Kidney epithelial cell (primary cell): Measurements from ENCODE around the gene KLHL10. TPM values are rescaled to one million over a fixed set of nuclear protein-coding genes. Genes with fewer than 3 reads are reported as not detected.

ENCODE experiments used
- DNase-seq: peaks from one replicate; pipeline ENCODE4 v3.0.0-alpha.2; 2010; ENCODE audit warnings: low read depth
- H3K27me3 ChIP-seq: 2 replicates; pipeline ENCODE4 v1.6.0; 2011; ENCODE audit warnings: low read length; ENCODE audit not compliant: control insufficient read depth, insufficient read depth
- H3K36me3 ChIP-seq: 2 replicates; pipeline ENCODE4 v1.5.1; 2011; ENCODE audit warnings: low read length; ENCODE audit not compliant: control insufficient read depth, insufficient read depth
- H3K4me3 ChIP-seq: 2 replicates; pipeline ENCODE4 v1.5.1; 2011; ENCODE audit warnings: low read depth, mild to moderate bottlenecking, control low read depth, low read length
- total RNA-seq: library from RNA; depleted of rRNA; stranded (reverse); fragments of >200 nt; gene quantifications from 2 replicates; pipeline ENCODE4 v1.2.3, GENCODE V29; 2015
- TF ChIP-seq, protein P1 (sequence below): IDR thresholded peaks from 2 replicates; pipeline ENCODE4 v1.5.1; 2011; ENCODE audit warnings: mild to moderate bottlenecking, moderate library complexity, low read length, control low read depth, inconsistent platforms; ENCODE audit not compliant: insufficient read depth, poor library complexity, severe bottlenecking

KLHL10 gene
- total RNA-seq, 1 donor from 2014 or later, result not detected

DNA sequence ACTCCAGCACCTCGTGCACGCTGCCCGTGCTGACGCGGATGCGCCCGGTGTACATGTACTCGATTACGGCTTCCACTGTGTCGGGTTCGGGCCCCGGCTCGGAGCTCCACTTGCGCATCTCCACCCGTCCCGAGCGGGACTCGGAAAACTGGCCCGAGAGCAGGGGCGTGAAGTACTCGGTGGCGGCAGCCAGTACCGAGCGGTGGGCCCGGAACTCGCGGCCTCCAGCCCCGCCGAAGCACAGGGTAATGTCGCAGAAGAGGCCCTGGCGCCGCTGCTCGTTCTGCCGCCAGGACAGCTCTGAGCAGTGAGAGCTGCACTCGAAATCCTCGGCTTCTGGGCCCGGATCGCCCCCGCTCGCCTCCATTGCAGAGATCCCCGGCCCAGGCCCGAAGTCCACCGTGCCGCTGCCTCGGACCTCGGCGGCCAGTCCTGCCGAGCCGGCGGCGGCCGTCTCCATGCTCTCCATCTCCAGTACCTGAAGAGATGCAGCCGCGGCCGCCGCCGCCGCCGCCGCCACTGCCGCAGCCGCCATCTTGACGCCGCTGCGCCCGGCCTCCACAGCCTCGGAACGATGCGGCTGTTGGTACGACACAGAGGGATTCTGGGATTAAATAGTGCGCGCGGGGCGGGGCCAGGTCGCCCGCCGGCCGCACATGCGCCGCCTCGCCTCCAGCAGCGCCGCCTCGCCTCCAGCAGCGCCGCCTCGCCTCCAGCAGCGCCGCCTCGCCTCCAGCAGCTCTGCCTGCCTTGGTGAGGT, 27.4 kb downstream of the KLHL10 start, which contains the start of gene KLHL11:
KLHL11 (minus strand) TSS at position 588 of the 760 bp plus-strand sequence; CDS start at position 535, 53 bp downstream.
- H3K36me3 ChIP-seq, result no peaks in the 10 kb centered on the region
- TF ChIP-seq, protein P1, sequence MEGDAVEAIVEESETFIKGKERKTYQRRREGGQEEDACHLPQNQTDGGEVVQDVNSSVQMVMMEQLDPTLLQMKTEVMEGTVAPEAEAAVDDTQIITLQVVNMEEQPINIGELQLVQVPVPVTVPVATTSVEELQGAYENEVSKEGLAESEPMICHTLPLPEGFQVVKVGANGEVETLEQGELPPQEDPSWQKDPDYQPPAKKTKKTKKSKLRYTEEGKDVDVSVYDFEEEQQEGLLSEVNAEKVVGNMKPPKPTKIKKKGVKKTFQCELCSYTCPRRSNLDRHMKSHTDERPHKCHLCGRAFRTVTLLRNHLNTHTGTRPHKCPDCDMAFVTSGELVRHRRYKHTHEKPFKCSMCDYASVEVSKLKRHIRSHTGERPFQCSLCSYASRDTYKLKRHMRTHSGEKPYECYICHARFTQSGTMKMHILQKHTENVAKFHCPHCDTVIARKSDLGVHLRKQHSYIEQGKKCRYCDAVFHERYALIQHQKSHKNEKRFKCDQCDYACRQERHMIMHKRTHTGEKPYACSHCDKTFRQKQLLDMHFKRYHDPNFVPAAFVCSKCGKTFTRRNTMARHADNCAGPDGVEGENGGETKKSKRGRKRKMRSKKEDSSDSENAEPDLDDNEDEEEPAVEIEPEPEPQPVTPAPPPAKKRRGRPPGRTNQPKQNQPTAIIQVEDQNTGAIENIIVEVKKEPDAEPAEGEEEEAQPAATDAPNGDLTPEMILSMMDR, result no peak
- peak; percentile 49 for DNase-seq
- H3K27me3 ChIP-seq, result no peaks in the 10 kb centered on the region
- H3K4me3 ChIP-seq, result peak within 1 kb of the TSS; percentile 83

- TF ChIP-seq, protein P1, result no peak
- Histone ChIP-seq H3K4me3 (peak overlapping the region; percentile 28), H3K27me3 (no peaks in the 10 kb centered on the region), H3K36me3 (peaks cover 2% of the 10 kb centered on the region)
- no peak for DNase-seq
Observed at GRCh38 chr17:41865596-41865893, 27.9 kb downstream of the KLHL10 start.

- Histone ChIP-seq H3K27me3 (no peaks in the 10 kb centered on the region), H3K4me3 (no peak overlapping the region), H3K36me3 (peaks cover 7% of the 10 kb centered on the region)
- TF ChIP-seq, protein P1, result no peak
- DNase-seq, result no peak
Observed at GRCh38 chr17:41868568-41868967, 30.9 kb downstream of the KLHL10 start.

DNA sequence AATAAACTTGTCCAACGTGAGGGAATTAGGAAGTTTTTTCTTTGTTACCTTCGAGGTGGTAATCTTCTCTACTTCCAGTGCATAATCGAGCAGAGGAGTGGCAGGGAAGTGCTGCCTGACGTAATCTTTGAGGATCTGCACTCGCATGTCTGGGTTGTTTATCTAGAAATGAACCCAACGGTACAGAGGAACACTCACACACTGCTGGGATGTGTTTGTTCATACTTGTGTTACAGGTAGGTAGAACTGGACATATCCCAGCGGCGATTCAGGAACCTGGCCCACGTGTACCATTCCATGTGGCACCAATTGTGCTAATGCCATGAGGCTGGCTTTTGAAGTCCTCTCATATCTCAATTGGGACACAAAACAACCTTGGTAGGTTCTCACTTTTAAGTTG, 31.8 kb downstream of the KLHL10 start:
- TF ChIP-seq, protein P1, result no peak
- DNase-seq, result no peak
- Histone ChIP-seq H3K36me3 (peaks cover 7% of the 10 kb centered on the region), H3K27me3 (no peaks in the 10 kb centered on the region), H3K4me3 (no peak overlapping the region)

DNA sequence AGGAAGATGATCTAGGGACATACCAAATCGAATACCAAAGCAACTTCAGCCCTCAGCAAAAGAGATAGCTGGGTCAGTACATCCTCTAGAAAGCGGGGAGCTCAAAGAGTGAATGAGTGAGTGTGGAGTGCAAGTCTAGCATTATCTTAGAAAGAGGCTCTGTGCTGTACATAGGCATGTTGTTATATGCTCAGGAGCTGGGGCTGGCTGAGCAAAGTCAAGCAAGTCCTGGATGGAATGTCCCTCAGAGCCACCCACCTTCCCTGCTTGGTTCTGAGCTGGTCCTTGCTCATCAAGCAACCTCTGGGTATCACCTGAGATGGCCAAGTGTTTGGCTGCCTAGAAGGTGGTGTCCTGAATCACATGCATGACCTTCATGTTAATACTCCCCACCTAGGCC, 32.5 kb downstream of the KLHL10 start:
- H3K27me3 ChIP-seq, result no peaks in the 10 kb centered on the region
- TF ChIP-seq, protein P1, result no peak
- peaks cover 7% of the 10 kb centered on the region for H3K36me3 ChIP-seq
- DNase-seq, result no peak
- no peak overlapping the region for H3K4me3 ChIP-seq

DNA sequence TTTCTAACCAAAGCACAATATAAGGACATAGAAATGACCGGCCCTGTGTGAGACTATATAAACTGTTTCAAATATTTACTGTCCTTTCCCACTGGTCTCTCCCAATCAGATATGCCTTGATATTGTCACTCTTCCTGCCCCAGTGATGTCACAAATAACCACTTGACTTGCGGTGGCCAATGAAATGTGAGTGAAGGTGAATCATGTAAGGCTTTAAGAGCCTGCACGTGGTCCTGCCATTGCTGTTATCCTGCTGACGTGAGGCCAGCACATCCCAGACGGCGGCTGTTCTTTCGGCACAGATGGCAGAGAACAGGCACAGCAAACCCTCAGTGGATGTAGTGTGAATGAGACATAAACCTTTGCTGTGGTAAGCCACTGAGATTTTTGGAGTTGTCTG, 33.0 kb downstream of the KLHL10 start:
- Histone ChIP-seq H3K27me3 (no peaks in the 10 kb centered on the region), H3K4me3 (no peak overlapping the region), H3K36me3 (peaks cover 7% of the 10 kb centered on the region)
- no peak for DNase-seq
- TF ChIP-seq, protein P1, result no peak
